ENCODE data around the gene ZNF444. TPM values are rescaled to one million over a fixed set of nuclear protein-coding genes. Genes with fewer than 3 reads are reported as not detected.

Gene ZNF444
- total RNA-seq, 4 donors from 2014 or later: 16.4 to 38.9 (median 24.9) TPM

DNA sequence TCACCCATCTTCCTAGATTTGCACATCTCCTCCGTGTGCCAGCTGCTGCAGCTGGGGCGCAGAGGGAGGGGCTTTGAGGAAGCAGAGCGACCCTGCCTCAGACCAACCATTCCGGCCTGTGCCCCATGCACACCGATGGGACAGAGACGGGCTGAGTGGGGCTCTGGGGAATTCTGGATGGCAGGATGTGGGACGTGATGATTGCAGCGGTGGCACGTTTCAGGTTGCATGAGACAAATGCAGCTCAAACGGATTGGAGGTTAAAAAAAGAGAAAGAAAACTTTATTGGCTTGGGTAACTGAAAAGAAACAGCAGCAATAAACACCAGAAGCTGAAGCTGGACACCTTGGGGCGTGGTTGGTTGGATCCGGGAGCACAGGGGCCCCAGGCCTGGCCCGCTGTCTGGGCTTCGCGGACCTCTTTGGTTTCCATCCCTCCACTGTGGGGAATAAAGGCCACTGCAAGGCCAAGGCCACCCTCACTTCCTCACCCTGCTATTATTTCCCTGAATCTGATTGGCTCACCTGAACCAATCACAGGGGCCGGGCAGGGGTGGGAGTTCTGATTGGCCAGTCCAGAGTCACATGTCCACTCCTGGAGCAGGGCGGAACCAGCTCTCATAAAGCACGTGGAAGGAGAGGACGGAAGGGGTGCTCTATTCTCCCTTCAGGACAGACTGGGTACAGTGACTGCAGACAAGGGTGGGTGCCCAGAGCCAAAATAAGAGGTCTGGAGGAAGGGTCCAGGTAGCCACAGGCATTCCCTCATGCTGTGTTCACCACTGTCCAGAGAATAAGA is 13.9 kb upstream of the ZNF444 start:
- no peak for DNase-seq
- H3K36me3 ChIP-seq: no peaks in the 10 kb centered on the region
- intact Hi-C loops (cut with DNase I; ENCODE audit: low total_unique reads) (no loop called here), in situ Hi-C loops (cut with MboI; ENCODE audit: low sequenced_read_pairs in 4 of 4) (no loop called here)
- ATAC-seq: no peak
- no peaks in the 10 kb centered on the region for H3K9me3 ChIP-seq
- no peaks in the 10 kb centered on the region for H3K27me3 ChIP-seq
- TF ChIP-seq, protein P1, sequence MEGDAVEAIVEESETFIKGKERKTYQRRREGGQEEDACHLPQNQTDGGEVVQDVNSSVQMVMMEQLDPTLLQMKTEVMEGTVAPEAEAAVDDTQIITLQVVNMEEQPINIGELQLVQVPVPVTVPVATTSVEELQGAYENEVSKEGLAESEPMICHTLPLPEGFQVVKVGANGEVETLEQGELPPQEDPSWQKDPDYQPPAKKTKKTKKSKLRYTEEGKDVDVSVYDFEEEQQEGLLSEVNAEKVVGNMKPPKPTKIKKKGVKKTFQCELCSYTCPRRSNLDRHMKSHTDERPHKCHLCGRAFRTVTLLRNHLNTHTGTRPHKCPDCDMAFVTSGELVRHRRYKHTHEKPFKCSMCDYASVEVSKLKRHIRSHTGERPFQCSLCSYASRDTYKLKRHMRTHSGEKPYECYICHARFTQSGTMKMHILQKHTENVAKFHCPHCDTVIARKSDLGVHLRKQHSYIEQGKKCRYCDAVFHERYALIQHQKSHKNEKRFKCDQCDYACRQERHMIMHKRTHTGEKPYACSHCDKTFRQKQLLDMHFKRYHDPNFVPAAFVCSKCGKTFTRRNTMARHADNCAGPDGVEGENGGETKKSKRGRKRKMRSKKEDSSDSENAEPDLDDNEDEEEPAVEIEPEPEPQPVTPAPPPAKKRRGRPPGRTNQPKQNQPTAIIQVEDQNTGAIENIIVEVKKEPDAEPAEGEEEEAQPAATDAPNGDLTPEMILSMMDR (IDR thresholded peaks at IDR 0.05 in 4 of 5, conservative IDR thresholded peaks at IDR 0.05 in 1 of 5): no peak
- TF ChIP-seq POLR2A (IDR thresholded peaks at IDR 0.05): no peak
- H3K27ac ChIP-seq: no peak overlapping the region
- H3K4me3 ChIP-seq: no peak overlapping the region
- H3K4me1 ChIP-seq: peaks cover 7 to 12% of the 10 kb centered on the region in 2 donors

DNA sequence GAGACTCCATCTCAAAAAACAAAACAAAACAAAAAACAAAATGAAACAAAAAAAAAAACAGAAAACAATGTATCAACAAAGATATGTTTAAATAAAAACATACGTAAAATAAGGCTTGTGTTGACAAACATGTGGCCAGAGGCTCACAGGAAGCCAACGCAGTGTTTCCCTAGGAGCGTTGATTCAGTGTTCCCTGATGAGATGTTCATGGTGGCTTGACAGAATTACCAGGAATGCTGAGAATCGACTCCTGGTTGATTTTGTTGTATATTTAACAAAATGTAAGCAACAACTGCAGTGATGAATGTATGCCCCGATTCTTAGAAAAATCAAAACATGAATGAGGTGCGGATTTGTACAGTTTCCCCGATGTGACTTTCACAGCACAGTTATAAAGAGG is 11.1 kb upstream of the ZNF444 start:
- no peaks in the 10 kb centered on the region for H3K36me3 ChIP-seq
- no peak for TF ChIP-seq POLR2A (IDR thresholded peaks at IDR 0.05)
- TF ChIP-seq, protein P1 (IDR thresholded peaks at IDR 0.05 in 4 of 5, conservative IDR thresholded peaks at IDR 0.05 in 1 of 5): no peak
- intact Hi-C loops (cut with DNase I; ENCODE audit: low total_unique reads): no loop called here
- no peak overlapping the region for H3K4me3 ChIP-seq
- peaks cover 6 to 16% of the 10 kb centered on the region in 2 donors for H3K4me1 ChIP-seq
- ATAC-seq: no peak
- H3K27ac ChIP-seq: no peak overlapping the region
- DNase-seq: no peak
- in situ Hi-C loops (cut with MboI; ENCODE audit: low sequenced_read_pairs in 4 of 4): loop anchor here in 2 of 4 donors (10.0 kb wide), 1 partner anchor 185 kb away; the partner anchor contains the start of gene ZSCAN5A (in 2 of the 2)
- H3K27me3 ChIP-seq: no peaks in the 10 kb centered on the region
- no peaks in the 10 kb centered on the region for H3K9me3 ChIP-seq

DNA sequence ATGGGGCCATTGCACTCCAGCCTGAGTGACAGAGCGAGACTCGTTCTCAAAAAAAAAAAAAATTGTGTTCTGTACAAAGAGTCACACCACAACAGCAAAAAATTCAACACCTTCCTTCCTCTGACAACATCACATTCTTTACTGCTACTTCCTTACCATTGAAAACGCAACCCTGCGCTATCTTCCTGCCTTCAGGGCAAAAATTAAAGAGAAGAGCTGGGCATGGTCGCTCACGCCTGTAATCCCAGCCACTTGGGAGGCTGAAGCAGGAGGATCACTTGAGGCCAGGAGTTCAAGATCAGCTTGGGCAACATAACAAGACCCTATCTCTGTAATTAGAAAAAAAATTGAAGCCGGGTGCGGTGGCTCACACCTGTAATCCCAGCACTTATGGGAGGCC is 9.4 kb upstream of the ZNF444 start:
- Histone ChIP-seq H3K4me1 (peaks cover 0 to 4% of the 10 kb centered on the region in 2 donors), H3K36me3 (no peaks in the 10 kb centered on the region), H3K27me3 (no peaks in the 10 kb centered on the region), H3K4me3 (no peak overlapping the region), H3K9me3 (no peaks in the 10 kb centered on the region), H3K27ac (no peak overlapping the region)
- DNase-seq (no peak), ATAC-seq (no peak)
- intact Hi-C loops (cut with DNase I; ENCODE audit: low total_unique reads) (no loop called here), in situ Hi-C loops (cut with MboI; ENCODE audit: low sequenced_read_pairs in 4 of 4) (loop anchor here in 2 of 4 donors (10.0 kb wide), 1 partner anchor 183 kb away; the partner anchor contains the start of gene ZSCAN5A (in 2 of the 2))
- no peak for TF ChIP-seq POLR2A (IDR thresholded peaks at IDR 0.05)
- TF ChIP-seq, protein P1 (IDR thresholded peaks at IDR 0.05 in 4 of 5, conservative IDR thresholded peaks at IDR 0.05 in 1 of 5): no peak

DNA sequence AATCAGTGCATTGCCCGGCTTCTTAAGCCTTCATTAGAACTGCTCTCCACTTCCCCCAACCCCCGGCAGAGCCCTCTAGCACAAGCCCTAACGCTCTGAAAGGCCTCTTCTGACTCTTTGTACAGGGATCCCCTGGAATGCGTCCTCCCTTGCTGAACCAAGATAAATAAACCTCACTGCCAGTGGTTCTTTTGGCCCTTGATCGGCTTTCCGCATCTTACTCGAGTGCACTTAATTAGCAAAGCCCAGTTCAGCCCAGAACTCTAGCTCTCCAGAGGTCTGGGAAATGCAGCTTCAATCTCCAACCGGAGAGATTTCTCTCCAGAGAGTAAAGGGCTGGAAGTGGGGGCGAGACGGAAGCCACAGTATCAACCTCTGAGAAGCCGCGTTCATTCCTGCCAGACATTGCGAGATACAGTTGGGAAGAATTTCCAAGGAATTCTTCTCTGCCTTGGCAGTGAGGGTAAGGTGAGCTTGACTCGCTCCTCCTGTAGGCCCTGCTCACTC is 8.7 kb upstream of the ZNF444 start:
- ATAC-seq (no peak), DNase-seq (no peak)
- in situ Hi-C loops (cut with MboI; ENCODE audit: low sequenced_read_pairs in 4 of 4): loop anchor here in 2 of 4 donors (10.0 kb wide), 1 partner anchor 182 kb away; the partner anchor contains the start of gene ZSCAN5A (in 2 of the 2)
- Histone ChIP-seq H3K4me3 (no peak overlapping the region), H3K4me1 (peaks cover 0 to 4% of the 10 kb centered on the region in 2 donors), H3K27ac (peak overlapping the region in 1 of 4 donors; percentile 16), H3K36me3 (no peaks in the 10 kb centered on the region), H3K27me3 (no peaks in the 10 kb centered on the region), H3K9me3 (no peaks in the 10 kb centered on the region)
- intact Hi-C loops (cut with DNase I; ENCODE audit: low total_unique reads): no loop called here
- TF ChIP-seq POLR2A (IDR thresholded peaks at IDR 0.05): no peak
- TF ChIP-seq, protein P1 (IDR thresholded peaks at IDR 0.05 in 4 of 5, conservative IDR thresholded peaks at IDR 0.05 in 1 of 5): no peak

Measured in gastrocnemius medialis (tissue), 4 donors.